IPS-20b (cell line): ENCODE measurements around the gene PAX7.

ENCODE experiments used
- H3K27ac ChIP-seq: one replicate; pipeline ENCODE4 v1.5.1; 2013; ENCODE audit warnings: low read length
- H3K27me3 ChIP-seq: 2 replicates; pipeline ENCODE4 v1.6.1; 2013; ENCODE audit warnings: mild to moderate bottlenecking, low read length, inconsistent platforms; ENCODE audit not compliant: insufficient read depth
- H3K36me3 ChIP-seq: 2 replicates; pipeline ENCODE4 v1.6.1; 2013; ENCODE audit warnings: low read depth, mild to moderate bottlenecking, inconsistent platforms, low read length, moderate library complexity; ENCODE audit not compliant: insufficient read depth
- H3K4me1 ChIP-seq: 2 replicates; pipeline ENCODE4 v1.6.1; 2013; ENCODE audit warnings: mild to moderate bottlenecking, control low read depth, inconsistent platforms, low read length, moderate library complexity; ENCODE audit not compliant: insufficient read depth
- H3K4me3 ChIP-seq: 2 replicates; pipeline ENCODE4 v1.5.1; 2013; ENCODE audit warnings: mild to moderate bottlenecking, low read length, inconsistent platforms
- H3K9ac ChIP-seq: 2 replicates; pipeline ENCODE4 v1.6.1; 2013; ENCODE audit warnings: low read depth, mild to moderate bottlenecking, inconsistent platforms, low read length, moderate library complexity
- H3K9me3 ChIP-seq: 2 replicates; pipeline ENCODE4 v1.6.1; 2013; ENCODE audit warnings: mild to moderate bottlenecking, low read depth, low read length, inconsistent platforms; ENCODE audit not compliant: insufficient read depth

The PAX7 gene

DNA sequence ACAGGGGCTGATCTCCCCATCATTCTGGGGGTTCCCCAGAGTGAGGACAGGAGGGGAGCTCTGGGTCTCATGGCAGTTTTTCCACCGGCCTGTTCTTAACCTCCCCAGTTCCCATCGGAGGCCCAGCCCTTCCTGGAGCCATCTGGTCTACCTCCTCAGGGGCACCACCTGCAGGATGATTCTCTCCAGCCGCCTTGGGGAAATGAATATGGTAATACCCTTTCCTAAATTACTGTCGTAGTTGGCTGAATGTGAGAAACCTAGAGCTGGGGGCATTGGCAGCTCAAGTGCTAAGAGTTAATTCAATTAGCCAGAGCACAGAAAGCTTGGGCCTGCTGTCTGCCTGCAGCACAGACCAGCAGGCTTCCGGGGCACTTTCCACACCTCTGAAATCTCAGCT lies 163.9 kb downstream of the PAX7 start:
- H3K36me3 ChIP-seq: no peaks in the 10 kb centered on the region
- H3K4me3 ChIP-seq: no peak overlapping the region
- H3K4me1 ChIP-seq: peaks cover 4% of the 10 kb centered on the region; the same call in 1 of the 2 replicates
- H3K9me3 ChIP-seq: no peaks in the 10 kb centered on the region
- H3K27ac ChIP-seq: no peak overlapping the region
- no peaks in the 10 kb centered on the region for H3K27me3 ChIP-seq
- peak overlapping the region; percentile 9; the same call in 1 of the 2 replicates for H3K9ac ChIP-seq

DNA sequence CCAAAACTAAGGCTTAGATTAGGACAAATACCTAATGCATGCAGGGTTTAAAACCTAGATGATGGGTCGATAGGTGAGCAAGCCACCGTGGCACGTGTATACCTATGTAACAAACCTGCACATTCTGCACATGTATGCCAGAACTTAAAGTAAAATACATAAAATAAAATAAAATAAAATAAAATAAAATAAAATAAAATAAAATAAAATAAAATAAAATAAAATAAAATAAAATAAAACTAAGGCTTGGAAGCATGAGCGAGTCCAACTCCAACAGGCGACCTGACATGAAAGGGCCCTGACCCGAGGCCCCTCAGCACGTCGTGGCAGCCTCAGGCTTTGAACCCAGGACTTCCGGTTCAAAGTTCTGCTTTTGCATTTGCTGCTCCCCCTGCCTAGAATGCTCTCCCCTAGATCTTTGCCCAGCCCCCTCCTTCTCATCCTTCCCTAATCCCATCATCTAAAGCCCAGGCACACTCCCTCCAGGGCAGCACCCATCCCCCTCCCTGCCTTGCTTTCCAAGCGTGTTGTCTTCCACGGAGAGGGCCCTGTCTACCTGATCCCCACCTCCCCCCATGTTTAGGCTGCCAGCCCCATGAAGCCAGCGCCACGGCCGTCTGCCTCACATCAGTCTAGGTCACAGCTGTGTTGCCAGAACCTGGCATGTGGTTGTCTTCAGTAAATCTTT lies 164.5 kb downstream of the PAX7 start:
- Histone ChIP-seq H3K4me1 (peaks cover 4% of the 10 kb centered on the region; the same call in 1 of the 2 replicates), H3K9me3 (no peaks in the 10 kb centered on the region), H3K4me3 (no peak overlapping the region)

DNA sequence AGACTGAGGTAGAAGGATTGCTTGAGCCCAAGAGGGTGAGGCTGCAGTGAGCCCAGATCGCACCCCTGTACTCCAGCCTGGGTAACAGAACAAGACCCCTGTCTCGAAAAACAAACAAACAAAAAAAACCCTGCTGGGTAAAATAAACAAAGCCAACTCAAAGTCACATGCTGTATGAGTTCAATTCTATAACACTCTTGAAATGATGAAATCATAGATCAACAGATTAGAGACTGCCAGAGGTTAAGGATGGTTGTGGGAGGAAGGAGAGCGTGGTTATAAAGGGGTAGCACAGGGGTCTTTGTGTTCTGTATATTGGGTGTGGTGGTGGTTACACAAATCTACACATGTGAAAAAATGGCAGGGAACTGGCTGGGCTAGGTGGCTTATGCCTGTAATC lies 166.3 kb downstream of the PAX7 start:
- Histone ChIP-seq H3K27me3 (no peaks in the 10 kb centered on the region), H3K36me3 (no peaks in the 10 kb centered on the region), H3K9ac (no peak overlapping the region), H3K4me3 (no peak overlapping the region), H3K4me1 (peaks cover 4% of the 10 kb centered on the region; the same call in 1 of the 2 replicates), H3K27ac (no peak overlapping the region), H3K9me3 (no peaks in the 10 kb centered on the region)

More for the DNA sequence above, 164.5 kb downstream of the PAX7 start:
- Histone ChIP-seq H3K27me3 (no peaks in the 10 kb centered on the region), H3K9ac (no peak overlapping the region), H3K27ac (no peak overlapping the region), H3K36me3 (no peaks in the 10 kb centered on the region)
